ENCODE measurements around the gene POU6F2. TPM values are rescaled to one million over a fixed set of nuclear protein-coding genes. Genes with fewer than 3 reads are reported as not detected.

POU6F2 gene
- total and polyA plus RNA-seq, 9 of the 15 experiments (the other 6 are each of a cell fraction or from before 2014, with no cell fraction given) = 0.29 to 1.5 (median 0.96) TPM

- Histone ChIP-seq H3K79me2 (ENCODE audit: control insufficient read depth, insufficient read depth, low read length) (no peaks in the 10 kb centered on the region), H3K9me3 (replicated peaks; ENCODE audit: control insufficient read depth, insufficient read depth, low read depth, low read length) (no peaks in the 10 kb centered on the region), H3K4me1 (replicated peaks in 1 of 2; ENCODE audit: control insufficient read depth in 2 of 2, insufficient read depth in 2 of 2, low read length in 2 of 2) (no peaks in the 10 kb centered on the region), H3K27me3 (ENCODE audit: control insufficient read depth in 2 of 2, insufficient read depth in 2 of 2, low read length in 2 of 2) (peaks cover 0 to 2% of the 10 kb centered on the region in 2 experiments; a peak in 1 of 5 replicates), H4K20me1 (replicated peaks; ENCODE audit: control insufficient read depth, insufficient read depth, low read length) (no peaks in the 10 kb centered on the region), H3K4me3 (no peak overlapping the region), H3K9ac (ENCODE audit: insufficient read depth in 1 of 2, low read depth in 2 of 2, low read length in 2 of 2) (no peak overlapping the region), H3K27ac (ENCODE audit: extremely low read depth, low read depth, low read length) (no peak overlapping the region), H3K4me2 (ENCODE audit: insufficient read depth, low read length) (no peak overlapping the region), H2AFZ (ENCODE audit: low read depth, low read length) (no peak overlapping the region), H3K36me3 (ENCODE audit: control insufficient read depth, insufficient read depth, low read length) (no peaks in the 10 kb centered on the region), H3K9me1 (ENCODE audit: control insufficient read depth, insufficient read depth, low read length) (no peaks in the 10 kb centered on the region)
- ChIA-PET POLR2A (no interaction called here), CTCF (ENCODE audit: low intra/inter-chr PET ratio) (no interaction called here)
- intact Hi-C loops (cut with micrococcal nuclease) (no loop called here), in situ Hi-C loops (cut with MboI) (no loop called here)
- ATAC-seq = no peak
- WGBS (ENCODE audit: insufficient coverage, low coverage, missing lambda C conversion rate) = 0% methylated on average over 8 of the region's 8 CpGs
- DNase-seq (ENCODE audit: extremely low read depth in 1 of 4, low spot score in 3 of 4) = no peak
- FAIRE-seq = no peak
- TF ChIP-seq ZNF174 (CRISPR knock-in tag; IDR thresholded peaks at IDR 0.05) (no peak), KDM5B (IDR thresholded peaks at IDR 0.05; ENCODE audit: insufficient replicate concordance, low read depth, low read length) (no peak), NONO (IDR thresholded peaks at IDR 0.05; ENCODE audit: low read depth in 2 of 2, low read length in 1 of 2) (no peak), ZBTB12 (CRISPR knock-in tag; IDR thresholded peaks at IDR 0.05) (no peak), NCOA1 (IDR thresholded peaks at IDR 0.05; ENCODE audit: low read depth) (no peak), ZNF408 (CRISPR knock-in tag; IDR thresholded peaks at IDR 0.05; ENCODE audit: low read depth) (no peak), ZNF316 (IDR thresholded peaks at IDR 0.05) (no peak), ZNF695 (CRISPR knock-in tag; IDR thresholded peaks at IDR 0.05) (no peak), ID3 (CRISPR knock-in tag; IDR thresholded peaks at IDR 0.05) (no peak), ID3 (tag; IDR thresholded peaks at IDR 0.05) (no peak), HDAC3 (IDR thresholded peaks at IDR 0.05; ENCODE audit: borderline replicate concordance, partially characterized antibody) (no peak)
- BruUV-seq (replicated peaks) = no TSS peak
Observed at GRCh38 chr7:39321909-39322498, 344.3 kb downstream of the POU6F2 start.
